Measurements from ENCODE around the gene DYNLT5. TPM values are rescaled to one million over a fixed set of nuclear protein-coding genes. Genes with fewer than 3 reads are reported as not detected.

DYNLT5 gene
- total RNA-seq, 1 experiment from 2014 or later, result not detected

GRCh38 chr1:66751160-66751559 lies 1.1 kb upstream of the DYNLT5 start:
- Histone ChIP-seq H4K20me1 (ENCODE audit: insufficient read depth) (no peaks in the 10 kb centered on the region), H2AFZ (ENCODE audit: low read depth, low read length, poor library complexity, severe bottlenecking) (no peak overlapping the region), H3K36me3 (ENCODE audit: control insufficient read depth in 1 of 2, insufficient read depth in 2 of 2, low read length in 2 of 2) (no peaks in the 10 kb centered on the region), H3K4me3 (replicated peaks in 1 of 2; ENCODE audit: low read depth in 1 of 2, low read length in 2 of 2) (no peak overlapping the region), H3K9me3 (ENCODE audit: control insufficient read depth in 1 of 2, insufficient read depth in 1 of 2, low read depth in 1 of 2, low read length in 2 of 2) (no peaks in the 10 kb centered on the region), H3K4me2 (ENCODE audit: low read length) (no peak overlapping the region), H3K9me2 (ENCODE audit: insufficient read depth) (no peaks in the 10 kb centered on the region), H3K9ac (ENCODE audit: low read length) (no peak overlapping the region), H3K79me2 (ENCODE audit: insufficient read depth, low read length) (no peaks in the 10 kb centered on the region), H3K4me1 (ENCODE audit: control insufficient read depth in 1 of 2, insufficient read depth in 2 of 2, low read length in 2 of 2) (no peaks in the 10 kb centered on the region), H3K27me3 (ENCODE audit: insufficient read depth, low read length) (no peaks in the 10 kb centered on the region), H3K27ac (ENCODE audit: low read depth, low read length) (no peak overlapping the region)
- BruUV-seq (replicated peaks), result no TSS peak
- POLR2A ChIA-PET, result no interaction called here
- ATAC-seq, result no peak
- RAD21 ChIA-PET (ENCODE audit: low non-redundant PET in 1 of 2, low total read pairs in 2 of 2, uncharacterized antibody in 2 of 2, unreplicated experiment in 2 of 2), result no interaction called here
- CTCF ChIA-PET, result interaction anchor here (1.5 kb wide), 1 partner anchor 14 kb away, joined by 5 read pairs; no protein-coding TSS in a partner anchor
- intact Hi-C loops (cut with micrococcal nuclease), result no loop called here
- no peak for TF ChIP-seq ELF1 (IDR thresholded peaks at IDR 0.05; ENCODE audit: borderline replicate concordance, low read depth)
- DNase-seq (ENCODE audit: low read depth, low spot score), result no peak

GRCh38 chr1:66752671-66753371 lies 562 bp downstream of the DYNLT5 start:
- H3K4me2 ChIP-seq (ENCODE audit: low read length), result no peak overlapping the region
- no peaks in the 10 kb centered on the region for H3K9me2 ChIP-seq (ENCODE audit: insufficient read depth)
- BruUV-seq (replicated peaks), result no TSS peak
- H3K27ac ChIP-seq (ENCODE audit: low read depth, low read length), result no peak overlapping the region
- no peak overlapping the region for H3K4me3 ChIP-seq (replicated peaks in 1 of 2; ENCODE audit: low read depth in 1 of 2, low read length in 2 of 2)
- H3K9me3 ChIP-seq (ENCODE audit: control insufficient read depth in 1 of 2, insufficient read depth in 1 of 2, low read depth in 1 of 2, low read length in 2 of 2), result no peaks in the 10 kb centered on the region
- no peaks in the 10 kb centered on the region for H4K20me1 ChIP-seq (ENCODE audit: insufficient read depth)
- intact Hi-C loops (cut with micrococcal nuclease), result no loop called here
- H2AFZ ChIP-seq (ENCODE audit: low read depth, low read length, poor library complexity, severe bottlenecking), result no peak overlapping the region
- H3K4me1 ChIP-seq (ENCODE audit: control insufficient read depth in 1 of 2, insufficient read depth in 2 of 2, low read length in 2 of 2), result no peaks in the 10 kb centered on the region
- H3K27me3 ChIP-seq (ENCODE audit: insufficient read depth, low read length), result no peaks in the 10 kb centered on the region
- no peaks in the 10 kb centered on the region for H3K36me3 ChIP-seq (ENCODE audit: control insufficient read depth in 1 of 2, insufficient read depth in 2 of 2, low read length in 2 of 2)
- TF ChIP-seq ZFX (IDR thresholded peaks at IDR 0.05) (no peak), SIN3A (IDR thresholded peaks at IDR 0.05; ENCODE audit: low read depth) (no peak), EGR1 (IDR thresholded peaks at IDR 0.05; ENCODE audit: low read depth) (no peak), SRF (IDR thresholded peaks at IDR 0.05; ENCODE audit: low read depth) (no peak), FOSL1 (IDR thresholded peaks at IDR 0.05; ENCODE audit: low read depth) (no peak), EZH2 (IDR thresholded peaks at IDR 0.05) (no peak), POLR2A (IDR thresholded peaks at IDR 0.05; ENCODE audit: borderline replicate concordance, extremely low read depth, insufficient read depth, insufficient read length) (no peak), JUND (IDR thresholded peaks at IDR 0.05) (no peak), ZNF274 (IDR thresholded peaks at IDR 0.05; ENCODE audit: low read depth, low read length) (no peak), POLR2AphosphoS5 (IDR thresholded peaks at IDR 0.05; ENCODE audit: low read depth, low read length) (no peak), YY1 (IDR thresholded peaks at IDR 0.05; ENCODE audit: extremely low read depth, insufficient replicate concordance, low read depth, low read length) (no peak), REST (IDR thresholded peaks at IDR 0.05; ENCODE audit: low read depth) (no peak), ATF3 (IDR thresholded peaks at IDR 0.05) (no peak)
- DNase-seq (ENCODE audit: low read depth, low spot score) (no peak), ATAC-seq (no peak)
- POLR2A ChIA-PET, result no interaction called here
- H3K9ac ChIP-seq (ENCODE audit: low read length), result no peak overlapping the region
- CTCF ChIA-PET, result interaction anchor here (1.7 kb wide), 1 partner anchor 20 kb away, joined by 4 read pairs; no protein-coding TSS in a partner anchor
- H3K79me2 ChIP-seq (ENCODE audit: insufficient read depth, low read length), result no peaks in the 10 kb centered on the region
- RAD21 ChIA-PET (ENCODE audit: low non-redundant PET in 1 of 2, low total read pairs in 2 of 2, uncharacterized antibody in 2 of 2, unreplicated experiment in 2 of 2), result no interaction called here

All from HCT116 (cell line).